ENCODE results near the gene PITPNB.

Gene PITPNB

DNA sequence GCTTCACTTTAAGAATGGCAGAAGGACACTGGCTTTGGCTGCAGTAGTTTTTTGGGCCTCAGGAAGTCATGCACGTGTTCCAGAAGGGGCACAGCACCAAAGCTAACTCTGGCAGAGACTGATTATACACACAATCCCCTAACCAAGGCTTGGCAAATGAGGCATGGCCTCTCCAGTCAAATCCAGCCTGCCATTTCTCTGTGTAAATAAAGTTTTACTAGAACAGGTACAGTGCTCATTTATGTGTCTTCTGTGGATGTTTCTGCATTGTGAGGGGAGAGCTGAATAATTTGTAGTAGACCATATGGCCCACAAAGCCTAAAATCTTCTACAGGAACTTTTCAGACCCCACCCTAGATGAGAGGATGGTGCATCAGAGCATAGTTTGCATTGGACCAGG lies 71.1 kb downstream of the PITPNB start:
- Histone ChIP-seq H3K4me1 (ENCODE audit: insufficient read depth, insufficient read length) (peaks cover 9% of the 10 kb centered on the region), H3K4me3 (ENCODE audit: insufficient read length, low read depth) (no peak overlapping the region), H3K9ac (ENCODE audit: insufficient read length, low read depth) (no peak overlapping the region), H3K27me3 (ENCODE audit: insufficient read depth, insufficient read length) (no peaks in the 10 kb centered on the region), H3K9me3 (ENCODE audit: insufficient read depth, low read length) (no peaks in the 10 kb centered on the region), H3K36me3 (ENCODE audit: insufficient read depth, insufficient read length, low read length) (peaks cover 40% of the 10 kb centered on the region)
- no peak for TF ChIP-seq SUZ12 (IDR thresholded peaks at IDR 0.05; ENCODE audit: extremely low read depth, insufficient read depth, insufficient read length)
- no peak for TF ChIP-seq YY1 (IDR thresholded peaks at IDR 0.05; ENCODE audit: insufficient read depth, insufficient read length)
- no peak for TF ChIP-seq ZNF274 (IDR thresholded peaks at IDR 0.05; ENCODE audit: low read depth, low read length)
- no peak for DNase-seq (ENCODE audit: low read depth, low spot score)

GRCh38 chr22:27846910-27847309 lies 72.1 kb downstream of the PITPNB start:
- no peaks in the 10 kb centered on the region for H3K27me3 ChIP-seq (ENCODE audit: insufficient read depth, insufficient read length)
- H3K4me1 ChIP-seq (ENCODE audit: insufficient read depth, insufficient read length): peaks cover 9% of the 10 kb centered on the region
- H3K36me3 ChIP-seq (ENCODE audit: insufficient read depth, insufficient read length, low read length): peaks cover 29% of the 10 kb centered on the region

DNA sequence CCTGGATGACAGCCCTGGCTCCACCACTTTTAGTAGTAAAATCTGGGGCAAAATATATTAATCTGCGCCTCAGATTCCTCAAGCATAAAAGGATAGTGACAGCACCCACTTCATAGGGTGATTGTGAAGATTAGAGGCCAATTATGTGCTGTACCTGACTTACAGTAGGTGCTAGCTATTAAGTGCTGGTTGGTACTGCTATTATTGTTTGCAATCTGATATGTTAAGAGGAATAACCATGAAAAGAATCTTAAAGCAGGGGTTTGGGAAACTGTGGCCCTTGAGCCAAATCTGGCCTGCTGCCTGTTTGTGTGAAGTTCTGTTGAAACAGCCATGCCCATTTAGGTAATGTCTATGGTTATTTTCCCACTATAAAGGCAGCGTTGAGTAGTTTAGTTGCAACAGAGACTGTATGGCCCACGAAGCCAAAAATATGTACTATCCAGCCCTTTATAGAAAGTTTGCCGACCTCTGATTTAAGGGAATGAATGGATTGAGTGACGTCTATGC lies 72.8 kb downstream of the PITPNB start:
- H3K4me3 ChIP-seq (ENCODE audit: insufficient read length, low read depth): no peak overlapping the region
- H3K36me3 ChIP-seq (ENCODE audit: insufficient read depth, insufficient read length, low read length): peaks cover 24% of the 10 kb centered on the region
- no peaks in the 10 kb centered on the region for H3K27me3 ChIP-seq (ENCODE audit: insufficient read depth, insufficient read length)
- peaks cover 9% of the 10 kb centered on the region for H3K4me1 ChIP-seq (ENCODE audit: insufficient read depth, insufficient read length)
- no peak for DNase-seq (ENCODE audit: low read depth, low spot score)
- H3K9ac ChIP-seq (ENCODE audit: insufficient read length, low read depth): no peak overlapping the region
- TF ChIP-seq ZNF274 (IDR thresholded peaks at IDR 0.05; ENCODE audit: low read depth, low read length) (no peak), YY1 (IDR thresholded peaks at IDR 0.05; ENCODE audit: insufficient read depth, insufficient read length) (no peak), SUZ12 (IDR thresholded peaks at IDR 0.05; ENCODE audit: extremely low read depth, insufficient read depth, insufficient read length) (no peak)
- no peaks in the 10 kb centered on the region for H3K9me3 ChIP-seq (ENCODE audit: insufficient read depth, low read length)

More at GRCh38 chr22:27846910-27847309, 72.1 kb downstream of the PITPNB start:
- no peak overlapping the region for H3K4me3 ChIP-seq (ENCODE audit: insufficient read length, low read depth)
- H3K9me3 ChIP-seq (ENCODE audit: insufficient read depth, low read length): no peaks in the 10 kb centered on the region
- no peak for TF ChIP-seq SUZ12 (IDR thresholded peaks at IDR 0.05; ENCODE audit: extremely low read depth, insufficient read depth, insufficient read length)
- TF ChIP-seq ZNF274 (IDR thresholded peaks at IDR 0.05; ENCODE audit: low read depth, low read length): no peak
- TF ChIP-seq YY1 (IDR thresholded peaks at IDR 0.05; ENCODE audit: insufficient read depth, insufficient read length): no peak
- H3K9ac ChIP-seq (ENCODE audit: insufficient read length, low read depth): no peak overlapping the region
- no peak for DNase-seq (ENCODE audit: low read depth, low spot score)

DNA sequence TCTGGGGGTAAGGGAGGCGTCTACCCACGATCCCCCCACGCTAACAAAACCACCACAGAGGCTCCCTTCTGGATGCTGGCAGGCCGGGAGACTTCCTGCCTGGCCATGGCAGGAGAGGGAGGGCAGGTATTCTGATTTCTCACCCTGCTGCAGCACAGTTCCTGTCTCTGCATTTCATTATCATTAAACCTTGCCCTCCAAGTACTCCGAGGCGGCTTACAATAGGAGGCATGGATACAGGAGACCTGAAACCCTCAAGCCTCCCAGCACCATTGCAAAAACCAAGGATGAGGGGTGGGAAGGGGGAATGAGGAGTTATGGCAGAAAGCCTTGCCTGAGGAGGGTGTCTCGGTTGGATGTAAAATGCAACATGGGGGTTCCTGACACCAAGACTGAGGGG lies 73.4 kb downstream of the PITPNB start:
- no peak overlapping the region for H3K9ac ChIP-seq (ENCODE audit: insufficient read length, low read depth)
- no peaks in the 10 kb centered on the region for H3K9me3 ChIP-seq (ENCODE audit: insufficient read depth, low read length)
- peaks cover 9% of the 10 kb centered on the region for H3K4me1 ChIP-seq (ENCODE audit: insufficient read depth, insufficient read length)
- H3K27me3 ChIP-seq (ENCODE audit: insufficient read depth, insufficient read length): no peaks in the 10 kb centered on the region
- no peak for DNase-seq (ENCODE audit: low read depth, low spot score)
- TF ChIP-seq ZNF274 (IDR thresholded peaks at IDR 0.05; ENCODE audit: low read depth, low read length): no peak
- TF ChIP-seq SUZ12 (IDR thresholded peaks at IDR 0.05; ENCODE audit: extremely low read depth, insufficient read depth, insufficient read length): no peak
- no peak for TF ChIP-seq YY1 (IDR thresholded peaks at IDR 0.05; ENCODE audit: insufficient read depth, insufficient read length)
- H3K4me3 ChIP-seq (ENCODE audit: insufficient read length, low read depth): no peak overlapping the region
- H3K36me3 ChIP-seq (ENCODE audit: insufficient read depth, insufficient read length, low read length): peaks cover 21% of the 10 kb centered on the region

DNA sequence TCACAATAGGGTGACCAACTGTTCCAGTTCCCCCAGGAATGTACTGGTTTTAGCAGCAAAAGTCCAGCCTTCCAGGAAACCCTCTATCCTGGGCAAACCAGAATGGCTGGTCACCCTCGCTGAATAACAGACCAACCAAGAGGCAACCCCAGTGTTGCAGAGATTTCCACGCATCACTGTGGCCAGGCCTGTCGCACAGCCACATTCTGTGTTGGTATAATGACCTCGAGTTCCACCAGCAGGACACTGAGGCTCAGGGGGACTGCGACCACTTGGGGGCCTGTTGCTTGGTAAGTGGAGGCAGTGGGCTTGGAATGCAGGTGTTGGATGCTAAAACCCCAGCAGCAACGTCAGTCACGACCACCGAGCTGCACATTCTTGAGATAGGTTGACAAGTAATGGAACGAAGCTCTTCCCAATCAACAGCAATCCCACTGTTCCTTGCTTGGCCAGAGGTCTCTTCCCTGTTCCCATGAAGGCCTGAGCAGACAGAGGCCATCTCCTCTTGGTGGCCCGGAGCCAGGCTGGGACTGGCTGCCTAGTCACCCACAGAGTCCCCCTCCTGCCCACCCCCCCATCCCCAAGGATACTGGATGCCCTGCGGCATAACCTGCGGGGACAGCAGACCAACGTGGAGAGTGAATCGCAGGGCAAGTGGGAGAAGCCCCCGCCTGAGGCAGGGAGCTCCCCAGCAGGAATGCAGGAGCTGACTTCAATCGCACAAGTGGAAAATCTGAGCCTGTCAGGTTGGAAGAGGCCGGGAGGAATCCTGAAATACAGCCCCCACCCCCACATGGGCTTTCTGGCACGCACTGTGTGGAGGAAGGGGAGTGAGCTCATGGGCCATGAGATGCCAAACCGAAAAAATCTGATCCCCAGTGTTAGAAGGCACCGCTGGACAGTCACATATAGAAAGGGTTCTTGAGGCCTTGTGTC lies 74.1 kb downstream of the PITPNB start:
- no peaks in the 10 kb centered on the region for H3K27me3 ChIP-seq (ENCODE audit: insufficient read depth, insufficient read length)
- H3K9ac ChIP-seq (ENCODE audit: insufficient read length, low read depth): no peak overlapping the region
- H3K9me3 ChIP-seq (ENCODE audit: insufficient read depth, low read length): no peaks in the 10 kb centered on the region
- TF ChIP-seq YY1 (IDR thresholded peaks at IDR 0.05; ENCODE audit: insufficient read depth, insufficient read length) (no peak), ZNF274 (IDR thresholded peaks at IDR 0.05; ENCODE audit: low read depth, low read length) (no peak), SUZ12 (IDR thresholded peaks at IDR 0.05; ENCODE audit: extremely low read depth, insufficient read depth, insufficient read length) (no peak)
- no peak overlapping the region for H3K4me3 ChIP-seq (ENCODE audit: insufficient read length, low read depth)
- peaks cover 9% of the 10 kb centered on the region for H3K4me1 ChIP-seq (ENCODE audit: insufficient read depth, insufficient read length)
- H3K36me3 ChIP-seq (ENCODE audit: insufficient read depth, insufficient read length, low read length): peaks cover 15% of the 10 kb centered on the region
- DNase-seq (ENCODE audit: low read depth, low spot score): no peak

GRCh38 chr22:27844256-27844655 lies 74.8 kb downstream of the PITPNB start:
- H3K9me3 ChIP-seq (ENCODE audit: insufficient read depth, low read length): no peaks in the 10 kb centered on the region
- H3K4me1 ChIP-seq (ENCODE audit: insufficient read depth, insufficient read length): peaks cover 9% of the 10 kb centered on the region
- peaks cover 10% of the 10 kb centered on the region for H3K36me3 ChIP-seq (ENCODE audit: insufficient read depth, insufficient read length, low read length)
- no peak overlapping the region for H3K4me3 ChIP-seq (ENCODE audit: insufficient read length, low read depth)
- DNase-seq (ENCODE audit: low read depth, low spot score): no peak
- no peaks in the 10 kb centered on the region for H3K27me3 ChIP-seq (ENCODE audit: insufficient read depth, insufficient read length)
- no peak for TF ChIP-seq ZNF274 (IDR thresholded peaks at IDR 0.05; ENCODE audit: low read depth, low read length)
- no peak for TF ChIP-seq SUZ12 (IDR thresholded peaks at IDR 0.05; ENCODE audit: extremely low read depth, insufficient read depth, insufficient read length)
- TF ChIP-seq YY1 (IDR thresholded peaks at IDR 0.05; ENCODE audit: insufficient read depth, insufficient read length): no peak
- H3K9ac ChIP-seq (ENCODE audit: insufficient read length, low read depth): no peak overlapping the region

GRCh38 chr22:27843441-27843840 lies 75.6 kb downstream of the PITPNB start:
- H3K27me3 ChIP-seq (ENCODE audit: insufficient read depth, insufficient read length): no peaks in the 10 kb centered on the region
- no peak for DNase-seq (ENCODE audit: low read depth, low spot score)
- H3K9me3 ChIP-seq (ENCODE audit: insufficient read depth, low read length): no peaks in the 10 kb centered on the region
- H3K4me3 ChIP-seq (ENCODE audit: insufficient read length, low read depth): no peak overlapping the region
- no peak overlapping the region for H3K9ac ChIP-seq (ENCODE audit: insufficient read length, low read depth)
- H3K4me1 ChIP-seq (ENCODE audit: insufficient read depth, insufficient read length): peaks cover 9% of the 10 kb centered on the region
- no peak for TF ChIP-seq YY1 (IDR thresholded peaks at IDR 0.05; ENCODE audit: insufficient read depth, insufficient read length)
- no peak for TF ChIP-seq SUZ12 (IDR thresholded peaks at IDR 0.05; ENCODE audit: extremely low read depth, insufficient read depth, insufficient read length)
- no peak for TF ChIP-seq ZNF274 (IDR thresholded peaks at IDR 0.05; ENCODE audit: low read depth, low read length)
- peaks cover 4% of the 10 kb centered on the region for H3K36me3 ChIP-seq (ENCODE audit: insufficient read depth, insufficient read length, low read length)

All from NT2/D1 (cell line).